HepG2 (cell line): Measurements from ENCODE around the gene RELL1. TPM values are rescaled to one million over a fixed set of nuclear protein-coding genes. Genes with fewer than 3 reads are reported as not detected.
A peak's percentile ranks its signal among the peaks of the same experiment; 100 is the strongest.

Experiments used
- ATAC-seq: fragments of 200-7000 bp; cut with Tn5 transposase; 3 replicates; pipeline ENCODE4 v1.9.1; 2020; ENCODE audit warnings: mild to moderate bottlenecking, moderate library complexity
- BruUV-seq: library from RNA; stranded (reverse); fragments of 400-500 nt; replicated peaks from 2 replicates; lab custom pipeline; 2021; lab: Mats Ljungman, UMichigan
- CTCF ChIA-PET: fragments of 300-600 bp; formaldehyde crosslinking; extraction: SDS; loops from one replicate; lab custom pipeline; 2021; ENCODE audit warnings: low total read pairs, inconsistent platforms, low intra/inter-chr PET ratio; lab: Yijun Ruan, JAX
- POLR2A ChIA-PET: fragments of 350-600 bp; sonication (Branson Sonifier 250); formaldehyde crosslinking; loops from one replicate; lab custom pipeline; 2020; ENCODE audit warnings: antibody characterized with exemption, inconsistent platforms; lab: Yijun Ruan, JAX
- DNase-seq: peaks from one replicate; pipeline ENCODE4 v3.0.0-alpha.2; 2015; ENCODE audit warnings: low spot score
- FAIRE-seq: peaks from 3 replicates; lab custom pipeline; 2011; peaks lifted over from hg19 to GRCh38; lab: Jason Lieb, UNC
- H2AFZ ChIP-seq: one replicate; pipeline ENCODE4 v1.6.1; 2011; ENCODE audit warnings: low read length, inconsistent platforms
- H3K27ac ChIP-seq: fragments of 300-600 bp; 3 replicates; pipeline ENCODE4 v1.8.0; 2011; ENCODE audit warnings: mixed run types, mild to moderate bottlenecking, mixed read lengths, low read length, inconsistent platforms; ENCODE audit not compliant: insufficient read depth; ENCODE audit errors: extremely low read length
- H3K27me3 ChIP-seq, 2 experiments: fragments of 200-600 bp in 1 of 2; 2 replicates in 1 of 2; 3 replicates in 1 of 2; pipeline versions ENCODE4 v1.6.0 to v1.8.0; 2011; ENCODE audit warnings: low read length in 2 of 2, mild to moderate bottlenecking in 2 of 2, moderate library complexity in 2 of 2, inconsistent platforms in 1 of 2; ENCODE audit not compliant: insufficient read depth in 2 of 2, control insufficient read depth in 1 of 2
- H3K36me3 ChIP-seq, 2 experiments: fragments of 200-600 bp in 1 of 2; replicated peaks in 1 of 2; 2 replicates in 1 of 2; 3 replicates in 1 of 2; pipeline versions ENCODE4 v1.5.1 to v1.8.0; 2011; ENCODE audit warnings: low read length in 2 of 2, inconsistent platforms in 1 of 2; ENCODE audit not compliant: insufficient read depth in 2 of 2, control insufficient read depth in 1 of 2
- H3K4me1 ChIP-seq: 2 replicates; pipeline ENCODE4 v1.5.1; 2012; ENCODE audit warnings: low read length, inconsistent platforms; ENCODE audit not compliant: insufficient read depth
- H3K4me2 ChIP-seq: 2 replicates; pipeline ENCODE4 v1.6.0; 2011; ENCODE audit warnings: low read depth, low read length, inconsistent platforms
- H3K4me3 ChIP-seq, 3 experiments: fragments of 200-600 bp in 1 of 3; sonication (generic), shearing (Covaris generic) in 1 of 3; replicated peaks in 1 of 3; 2 replicates each; pipeline ENCODE4 v1.5.1; 2011 to 2016; ENCODE audit warnings: low read length in 3 of 3, inconsistent platforms in 2 of 3, low read depth in 2 of 3, mild to moderate bottlenecking in 2 of 3, control low read depth in 1 of 3, mixed read lengths in 1 of 3; ENCODE audit not compliant: insufficient read depth in 1 of 3
- H3K79me2 ChIP-seq: one replicate; pipeline ENCODE4 v1.6.1; 2011; ENCODE audit warnings: low read length, inconsistent platforms; ENCODE audit not compliant: insufficient read depth
- H3K9ac ChIP-seq: 2 replicates; pipeline ENCODE4 v1.6.0; 2011; ENCODE audit warnings: mild to moderate bottlenecking, low read depth, low read length, inconsistent platforms; ENCODE audit not compliant: insufficient read depth
- H3K9me3 ChIP-seq: 2 replicates; pipeline ENCODE4 v1.5.1; 2012; ENCODE audit warnings: mild to moderate bottlenecking, low read length
- H4K20me1 ChIP-seq: 2 replicates; pipeline ENCODE4 v1.6.0; 2011; ENCODE audit warnings: inconsistent platforms, mild to moderate bottlenecking, low read length, moderate library complexity; ENCODE audit not compliant: insufficient read depth
- AHR ChIP-seq: IDR thresholded peaks from 2 replicates; pipeline ENCODE4 v1.6.1; 2018; ENCODE audit warnings: missing genetic modification reagents, missing compliant biosample characterization
- DMAP1 ChIP-seq: IDR thresholded peaks from 2 replicates; pipeline ENCODE4 v1.6.1; 2016
- DRAP1 ChIP-seq: IDR thresholded peaks from 2 replicates; pipeline ENCODE4 v1.6.1; 2016; ENCODE audit warnings: missing genetic modification reagents, missing compliant biosample characterization
- KAT7 ChIP-seq: IDR thresholded peaks from 2 replicates; pipeline ENCODE4 v1.6.1; 2018; ENCODE audit warnings: borderline replicate concordance, missing compliant biosample characterization
- KDM1A ChIP-seq: IDR thresholded peaks from 2 replicates; pipeline ENCODE4 v1.6.1; 2016; ENCODE audit warnings: missing compliant biosample characterization
- SMAD9 ChIP-seq: sonication (generic); formaldehyde crosslinking; IDR thresholded peaks from 2 replicates; pipeline ENCODE4 v1.5.1; 2020; ENCODE audit warnings: mild to moderate bottlenecking, missing genetic modification reagents
- ZBED4 ChIP-seq: sonication (generic); formaldehyde crosslinking; IDR thresholded peaks from 2 replicates; pipeline ENCODE4 v1.4.0; 2020; ENCODE audit warnings: missing genetic modification reagents, borderline replicate concordance
- ZNF768 ChIP-seq: sonication (generic); formaldehyde crosslinking; IDR thresholded peaks from 2 replicates; pipeline ENCODE4 v1.4.0; 2020; ENCODE audit warnings: missing genetic modification reagents
- WGBS: methylation state at CpG from one replicate; pipeline ENCODE4 v1.1.6; 2017; ENCODE audit warnings: low lambda C conversion rate; 5-methylcytosine and 5-hydroxymethylcytosine counted together
- in situ Hi-C: cut with HindIII; loops from 2 replicates; pipeline ENCODE4 v1.10.0; 2017; ENCODE audit warnings: low pct_unique_long_range_greater_than_20kb; ENCODE audit not compliant: extremely low pct_ligation_motif_present
- intact Hi-C: fragments of 100-400 bp; cut with micrococcal nuclease; formaldehyde crosslinking; loops from one replicate; pipeline ENCODE4 v1.10.0; 2022; ENCODE audit not compliant: unreplicated experiment
- polyA plus RNA-seq, 8 experiments: library from polyadenylated mRNA; depleted of rRNA in 3 of 8; stranded (reverse) in 7 of 8; unstranded in 1 of 8; fragments of >200 nt; fragmentation: Illumina TruSeq in 4 of 8; extraction: Trizol in 4 of 8; gene quantifications; 2 replicates each; pipeline versions ENCODE4 v1.2.1 to v1.2.3, GENCODE V29; 2011 to 2016; ENCODE audit warnings: low read depth in 4 of 8, missing spikeins in 1 of 8, mixed read lengths in 1 of 8; ENCODE audit not compliant: insufficient read depth in 1 of 8
- total RNA-seq, 5 experiments: library from RNA; depleted of rRNA; stranded (reverse); fragments of >200 nt; fragmentation: Illumina TruSeq; extraction: Trizol; gene quantifications; 2 replicates each; pipeline ENCODE4 v1.2.3, GENCODE V29; 2016; ENCODE audit warnings: low read depth in 1 of 5

Gene RELL1
- total and polyA plus RNA-seq, 2 of the 13 experiments (the other 11 are each of a cell fraction or from before 2014, with no cell fraction given): 8.4 to 58.4 TPM

- Histone ChIP-seq H2AFZ (no peak overlapping the region), H3K4me1 (peaks cover 72% of the 10 kb centered on the region), H4K20me1 (no peaks in the 10 kb centered on the region; the same call in 1 of the 2 replicates), H3K36me3 (peaks cover 0 to 1% of the 10 kb centered on the region in 2 experiments; a peak in 1 of 5 replicates), H3K9ac (no peak overlapping the region), H3K27me3 (no peaks in the 10 kb centered on the region), H3K4me3 (no peak overlapping the region), H3K4me2 (no peak overlapping the region), H3K27ac (peak overlapping the region; percentile 48), H3K79me2 (peaks cover 50% of the 10 kb centered on the region), H3K9me3 (no peaks in the 10 kb centered on the region)
- WGBS: 96% methylated on average over 2 of the region's 2 CpGs
- no peak for FAIRE-seq
- TF ChIP-seq DMAP1 (CRISPR knock-in tag) (no peak), ZBED4 (CRISPR knock-in tag) (no peak), AHR (CRISPR knock-in tag) (no peak), SMAD9 (no peak), DRAP1 (no peak), KAT7 (CRISPR knock-in tag) (no peak), ZNF768 (CRISPR knock-in tag) (peak; percentile 87; the same call in 1 of the 2 replicates), KDM1A (CRISPR knock-in tag) (peak; percentile 37; the same call in 1 of the 2 replicates)
- DNase-seq: no peak
- ChIA-PET POLR2A (interaction anchor here (1.0 to 1.2 kb wide), 2 partner anchors 19 kb away, joined by 3 read pairs; partner anchors contain the start of gene RELL1), CTCF (no interaction called here)
- no peak for ATAC-seq
- BruUV-seq: no TSS peak
- intact Hi-C loops (no loop called here), in situ Hi-C loops (no loop called here)
Observed at GRCh38 chr4:37667197-37668100, 18.7 kb downstream of the RELL1 start.
